NT2/D1 (cell line): Measurements from ENCODE around the gene CD300LD.

ENCODE experiments used
- SUZ12 ChIP-seq: IDR thresholded peaks from 2 replicates; pipeline ENCODE4 v1.6.1; 2011; ENCODE audit not compliant: insufficient read length, insufficient read depth; ENCODE audit errors: extremely low read depth
- YY1 ChIP-seq: IDR thresholded peaks from 2 replicates; pipeline ENCODE4 v1.6.1; 2011; ENCODE audit not compliant: insufficient read length, insufficient read depth
- ZNF274 ChIP-seq: IDR thresholded peaks from 2 replicates; pipeline ENCODE4 v1.6.1; 2011; ENCODE audit warnings: mild to moderate bottlenecking, low read depth, low read length

- TF ChIP-seq SUZ12 (no peak), YY1 (no peak), ZNF274 (no peak)
Measured at GRCh38 chr17:74555427-74555940, 36.6 kb downstream of the CD300LD start.
